RPMI8226 (cell line): ENCODE results near the gene DPY19L1.
"Not testable (repeated sequence)": the region's sequence is repeated elsewhere in the genome, so short reads cannot be mapped to it uniquely, and the experiment has no call there.

Experiments used
- DNase-seq: peaks from one replicate; pipeline ENCODE4 v3.0.0-alpha.2; 2015

Gene DPY19L1

GRCh38 chr7:35037211-35037525, at the start of gene DPY19L1:
TSS of gene DPY19L1 (minus strand) at chr7:35037485. CDS start at chr7:35037394, 91 bp downstream.
- no peak for DNase-seq

GRCh38 chr7:35079517-35079916, 42.2 kb upstream of the DPY19L1 start:
- not testable (repeated sequence) for DNase-seq

GRCh38 chr7:35074008-35074407, 36.7 kb upstream of the DPY19L1 start:
- DNase-seq = not testable (repeated sequence)

- peak; percentile 5 for DNase-seq
These were observed 35.9 kb upstream of the DPY19L1 start for GRCh38 chr7:35072950-35073827.

GRCh38 chr7:35069084-35069483, 31.8 kb upstream of the DPY19L1 start:
- not testable (repeated sequence) for DNase-seq

GRCh38 chr7:35065382-35065781, 28.1 kb upstream of the DPY19L1 start:
- DNase-seq = not testable (repeated sequence)

GRCh38 chr7:35058571-35058970, 21.3 kb upstream of the DPY19L1 start:
- not testable (repeated sequence) for DNase-seq

GRCh38 chr7:35057505-35058451, 20.5 kb upstream of the DPY19L1 start:
- not testable (repeated sequence) for DNase-seq

GRCh38 chr7:35055733-35056132, 18.4 kb upstream of the DPY19L1 start:
- not testable (repeated sequence) for DNase-seq

GRCh38 chr7:35053488-35054175, 16.3 kb upstream of the DPY19L1 start:
- DNase-seq = not testable (repeated sequence)

GRCh38 chr7:35048390-35048789, 11.1 kb upstream of the DPY19L1 start:
- DNase-seq = not testable (repeated sequence)

GRCh38 chr7:35047912-35048305, 10.6 kb upstream of the DPY19L1 start:
- DNase-seq = not testable (repeated sequence)

- DNase-seq = not testable (repeated sequence)
These were observed 10.1 kb upstream of the DPY19L1 start for GRCh38 chr7:35047263-35047911.

GRCh38 chr7:35043301-35043700, 6.0 kb upstream of the DPY19L1 start:
- DNase-seq = not testable (repeated sequence)

- no peak for DNase-seq
These were observed 3.6 kb upstream of the DPY19L1 start for GRCh38 chr7:35040906-35041305.

- no peak for DNase-seq
These were observed 2.1 kb upstream of the DPY19L1 start for GRCh38 chr7:35039343-35039742.

- DNase-seq = no peak
These were observed 1.1 kb upstream of the DPY19L1 start for GRCh38 chr7:35038354-35038753.

GRCh38 chr7:35037526-35038341, 449 bp upstream of the DPY19L1 start:
- DNase-seq = peak; percentile 97

- DNase-seq = peak; percentile 69
These were observed 719 bp downstream of the DPY19L1 start for GRCh38 chr7:35036361-35037171.

GRCh38 chr7:35035511-35035961, 1.7 kb downstream of the DPY19L1 start:
- peak; percentile 71 for DNase-seq
